ENCODE data around the gene PLAC8L1. TPM values are rescaled to one million over a fixed set of nuclear protein-coding genes. Genes with fewer than 3 reads are reported as not detected.

Gene PLAC8L1
- total and polyA plus RNA-seq, 2 of the 13 experiments (the other 11 are each of a cell fraction or from before 2014, with no cell fraction given), result 0.44 TPM; not detected in 1

DNA sequence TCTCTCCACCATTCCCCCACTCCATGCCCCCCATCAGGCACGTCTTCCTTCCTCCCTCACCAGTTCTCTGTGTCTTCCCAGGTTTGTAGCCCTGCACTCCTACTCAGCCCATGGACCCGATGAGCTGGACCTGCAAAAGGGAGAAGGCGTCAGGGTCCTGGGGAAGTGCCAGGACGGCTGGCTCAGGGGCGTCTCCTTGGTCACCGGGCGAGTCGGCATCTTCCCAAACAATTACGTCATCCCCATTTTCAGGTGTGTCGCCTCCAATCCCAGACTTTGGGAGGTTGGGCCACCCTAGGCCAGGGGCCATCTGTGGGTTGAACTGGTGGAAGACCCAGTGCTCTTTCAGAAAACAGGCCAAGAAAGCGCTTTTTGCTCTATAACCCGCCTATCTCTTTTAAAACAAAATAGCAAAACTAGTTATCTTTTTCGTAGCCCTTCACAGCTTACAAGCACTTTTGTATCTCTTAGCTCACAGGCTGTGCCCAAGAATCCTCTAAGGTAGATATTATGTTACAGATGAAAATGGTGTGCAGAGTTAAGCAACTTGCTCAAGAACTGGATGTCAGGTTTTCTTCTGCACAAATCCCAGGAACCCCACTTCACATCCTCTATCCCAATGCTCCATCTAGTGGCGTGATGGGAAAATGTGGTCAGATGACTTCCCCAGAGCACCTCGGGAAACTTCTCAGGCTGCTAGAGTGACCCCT, 56.2 kb downstream of the PLAC8L1 start (continued):
- TF ChIP-seq, protein P1, sequence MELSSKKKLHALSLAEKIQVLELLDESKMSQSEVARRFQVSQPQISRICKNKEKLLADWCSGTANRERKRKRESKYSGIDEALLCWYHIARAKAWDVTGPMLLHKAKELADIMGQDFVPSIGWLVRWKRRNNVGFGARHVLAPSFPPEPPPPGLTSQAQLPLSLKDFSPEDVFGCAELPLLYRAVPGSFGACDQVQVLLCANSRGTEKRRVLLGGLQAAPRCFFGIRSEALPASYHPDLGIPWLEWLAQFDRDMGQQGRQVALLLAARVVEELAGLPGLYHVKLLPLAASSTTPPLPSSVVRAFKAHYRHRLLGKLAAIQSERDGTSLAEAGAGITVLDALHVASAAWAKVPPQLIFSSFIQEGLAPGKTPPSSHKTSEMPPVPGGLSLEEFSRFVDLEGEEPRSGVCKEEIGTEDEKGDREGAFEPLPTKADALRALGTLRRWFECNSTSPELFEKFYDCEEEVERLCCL (CRISPR knock-in tag; IDR thresholded peaks at IDR 0.05; ENCODE audit: borderline replicate concordance), result no peak
- TF ChIP-seq, protein P2, sequence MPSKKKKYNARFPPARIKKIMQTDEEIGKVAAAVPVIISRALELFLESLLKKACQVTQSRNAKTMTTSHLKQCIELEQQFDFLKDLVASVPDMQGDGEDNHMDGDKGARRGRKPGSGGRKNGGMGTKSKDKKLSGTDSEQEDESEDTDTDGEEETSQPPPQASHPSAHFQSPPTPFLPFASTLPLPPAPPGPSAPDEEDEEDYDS (CRISPR knock-in tag; IDR thresholded peaks at IDR 0.05), result no peak
- TF ChIP-seq ZNF567 (CRISPR knock-in tag; IDR thresholded peaks at IDR 0.05; ENCODE audit: borderline replicate concordance) (no peak), SIX1 (CRISPR knock-in tag; IDR thresholded peaks at IDR 0.05; ENCODE audit: borderline replicate concordance) (no peak), RELA (CRISPR knock-in tag; IDR thresholded peaks at IDR 0.05) (no peak), ZNF20 (CRISPR knock-in tag; IDR thresholded peaks at IDR 0.05) (no peak), MEF2D (CRISPR knock-in tag; IDR thresholded peaks at IDR 0.05) (no peak), PRMT3 (CRISPR knock-in tag; IDR thresholded peaks at IDR 0.05; ENCODE audit: borderline replicate concordance, low read depth) (no peak), NONO (IDR thresholded peaks at IDR 0.05) (no peak), NONO (CRISPR knock-in tag; conservative IDR thresholded peaks at IDR 0.05) (no peak), ZNF724P (CRISPR knock-in tag; IDR thresholded peaks at IDR 0.05; ENCODE audit: borderline replicate concordance) (no peak), TEAD3 (CRISPR knock-in tag; optimal IDR thresholded peaks at IDR 0.05; ENCODE audit: borderline replicate concordance) (peak; percentile 19), ZNF496 (CRISPR knock-in tag; IDR thresholded peaks at IDR 0.05; ENCODE audit: insufficient replicate concordance) (no peak), ZFP62 (CRISPR knock-in tag; IDR thresholded peaks at IDR 0.05) (no peak), ZIK1 (CRISPR knock-in tag; IDR thresholded peaks at IDR 0.05; ENCODE audit: borderline replicate concordance, low read depth) (no peak), ZNF749 (CRISPR knock-in tag; IDR thresholded peaks at IDR 0.05; ENCODE audit: borderline replicate concordance) (no peak), RXRB (CRISPR knock-in tag; IDR thresholded peaks at IDR 0.05; ENCODE audit: borderline replicate concordance) (no peak), PHF8 (CRISPR knock-in tag; IDR thresholded peaks at IDR 0.05) (no peak), ZZZ3 (CRISPR knock-in tag; IDR thresholded peaks at IDR 0.05; ENCODE audit: borderline replicate concordance) (no peak), ZNF792 (CRISPR knock-in tag; IDR thresholded peaks at IDR 0.05) (no peak), ARNT2 (CRISPR knock-in tag; IDR thresholded peaks at IDR 0.05; ENCODE audit: low read depth) (no peak)
- TF ChIP-seq, protein P3, sequence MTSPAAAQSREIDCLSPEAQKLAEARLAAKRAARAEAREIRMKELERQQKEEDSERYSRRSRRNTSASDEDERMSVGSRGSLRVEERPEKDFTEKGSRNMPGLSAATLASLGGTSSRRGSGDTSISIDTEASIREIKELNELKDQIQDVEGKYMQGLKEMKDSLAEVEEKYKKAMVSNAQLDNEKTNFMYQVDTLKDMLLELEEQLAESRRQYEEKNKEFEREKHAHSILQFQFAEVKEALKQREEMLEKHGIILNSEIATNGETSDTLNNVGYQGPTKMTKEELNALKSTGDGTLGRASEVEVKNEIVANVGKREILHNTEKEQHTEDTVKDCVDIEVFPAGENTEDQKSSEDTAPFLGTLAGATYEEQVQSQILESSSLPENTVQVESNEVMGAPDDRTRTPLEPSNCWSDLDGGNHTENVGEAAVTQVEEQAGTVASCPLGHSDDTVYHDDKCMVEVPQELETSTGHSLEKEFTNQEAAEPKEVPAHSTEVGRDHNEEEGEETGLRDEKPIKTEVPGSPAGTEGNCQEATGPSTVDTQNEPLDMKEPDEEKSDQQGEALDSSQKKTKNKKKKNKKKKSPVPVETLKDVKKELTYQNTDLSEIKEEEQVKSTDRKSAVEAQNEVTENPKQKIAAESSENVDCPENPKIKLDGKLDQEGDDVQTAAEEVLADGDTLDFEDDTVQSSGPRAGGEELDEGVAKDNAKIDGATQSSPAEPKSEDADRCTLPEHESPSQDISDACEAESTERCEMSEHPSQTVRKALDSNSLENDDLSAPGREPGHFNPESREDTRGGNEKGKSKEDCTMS (CRISPR knock-in tag; conservative IDR thresholded peaks at IDR 0.05), result no peak
- TF ChIP-seq, protein P4, sequence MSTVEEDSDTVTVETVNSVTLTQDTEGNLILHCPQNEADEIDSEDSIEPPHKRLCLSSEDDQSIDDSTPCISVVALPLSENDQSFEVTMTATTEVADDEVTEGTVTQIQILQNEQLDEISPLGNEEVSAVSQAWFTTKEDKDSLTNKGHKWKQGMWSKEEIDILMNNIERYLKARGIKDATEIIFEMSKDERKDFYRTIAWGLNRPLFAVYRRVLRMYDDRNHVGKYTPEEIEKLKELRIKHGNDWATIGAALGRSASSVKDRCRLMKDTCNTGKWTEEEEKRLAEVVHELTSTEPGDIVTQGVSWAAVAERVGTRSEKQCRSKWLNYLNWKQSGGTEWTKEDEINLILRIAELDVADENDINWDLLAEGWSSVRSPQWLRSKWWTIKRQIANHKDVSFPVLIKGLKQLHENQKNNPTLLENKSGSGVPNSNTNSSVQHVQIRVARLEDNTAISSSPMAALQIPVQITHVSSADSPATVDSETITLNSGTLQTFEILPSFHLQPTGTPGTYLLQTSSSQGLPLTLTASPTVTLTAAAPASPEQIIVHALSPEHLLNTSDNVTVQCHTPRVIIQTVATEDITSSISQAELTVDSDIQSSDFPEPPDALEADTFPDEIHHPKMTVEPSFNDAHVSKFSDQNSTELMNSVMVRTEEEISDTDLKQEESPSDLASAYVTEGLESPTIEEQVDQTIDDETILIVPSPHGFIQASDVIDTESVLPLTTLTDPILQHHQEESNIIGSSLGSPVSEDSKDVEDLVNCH (CRISPR knock-in tag; IDR thresholded peaks at IDR 0.05), result no peak
